Gastrocnemius medialis (tissue), 4 donors: ENCODE measurements around the gene PCAT7. TPM values are rescaled to one million over a fixed set of nuclear protein-coding genes. Genes with fewer than 3 reads are reported as not detected.

Experiments
- ATAC-seq, 2 donors: fragments of 150-250 bp; one replicate each; pipeline ENCODE4 v1.9.1; 2016
- DNase-seq, 2 donors: peaks; one replicate each; pipeline ENCODE4 v3.0.0-alpha.2; 2019
- H3K27ac ChIP-seq, 4 donors: fragments of 200-600 bp; sonication (generic); 1 replicate in 1 of 4; 2 replicates in 3 of 4; pipeline ENCODE4 v1.5.1; 2016 to 2018; ENCODE audit warnings: mild to moderate bottlenecking in 2 of 4, moderate library complexity in 1 of 4
- H3K27me3 ChIP-seq, 3 donors: fragments of 200-600 bp; sonication (generic) in 2 of 3; 1 replicate in 1 of 3; 2 replicates in 2 of 3; pipeline versions ENCODE4 v1.5.1 to v1.6.0; 2016 to 2019; ENCODE audit warnings: mild to moderate bottlenecking in 1 of 3, moderate library complexity in 1 of 3
- H3K36me3 ChIP-seq, 2 donors: fragments of 200-600 bp; sonication (generic) in 1 of 2; one replicate each; pipeline ENCODE4 v1.5.1; 2017 to 2018
- H3K4me1 ChIP-seq, 2 donors: fragments of 200-600 bp; sonication (generic) in 1 of 2; one replicate each; pipeline ENCODE4 v1.5.1; 2016 to 2017; ENCODE audit warnings: mild to moderate bottlenecking in 2 of 2
- H3K4me3 ChIP-seq, 4 donors: fragments of 200-600 bp; sonication (generic) in 3 of 4; 1 replicate in 1 of 4; 2 replicates in 3 of 4; pipeline ENCODE4 v1.5.1; 2016 to 2019; ENCODE audit warnings: mild to moderate bottlenecking in 2 of 4
- H3K9me3 ChIP-seq, 3 donors: fragments of 200-600 bp; sonication (generic) in 2 of 3; 1 replicate in 1 of 3; 2 replicates in 2 of 3; pipeline ENCODE4 v1.5.1; 2016 to 2019
- CTCF ChIP-seq, 5 experiments: fragments of 450-650 bp in 3 of 5; fragments of 200-600 bp in 2 of 5; sonication (generic) in 2 of 5; IDR thresholded peaks in 4 of 5; conservative IDR thresholded peaks in 1 of 5; 1 replicate in 4 of 5; 2 replicates in 1 of 5; pipeline ENCODE4 v1.5.1; 2016 to 2019; ENCODE audit warnings: antibody characterized with exemption in 5 of 5, mild to moderate bottlenecking in 3 of 5, moderate library complexity in 3 of 5
- POLR2A ChIP-seq, 2 donors: fragments of 450-650 bp; IDR thresholded peaks; one replicate each; pipeline ENCODE4 v1.6.1; 2017; ENCODE audit warnings: antibody characterized with exemption in 2 of 2, mild to moderate bottlenecking in 2 of 2, moderate library complexity in 2 of 2
- in situ Hi-C, 4 donors: fragments of 200-750 bp; cut with MboI; loops; one replicate each; pipeline versions ENCODE4 v1.15.0 to v1.8.0; 2017; ENCODE audit warnings: low sequenced_read_pairs in 4 of 4
- intact Hi-C: fragments of 100-400 bp; cut with DNase I; formaldehyde crosslinking; loops from one replicate; pipeline ENCODE4 v1.15.1; 2023; ENCODE audit warnings: low total_unique reads
- total RNA-seq, 4 donors: library from RNA; depleted of rRNA; stranded (reverse); fragments of >200 nt; gene quantifications; one replicate each; pipeline versions ENCODE4 v1.1.0 to v1.2.3, GENCODE V29; 2016

The PCAT7 gene
- total RNA-seq, 4 donors from 2014 or later, result not detected

- no peak for TF ChIP-seq POLR2A (IDR thresholded peaks at IDR 0.05)
- TF ChIP-seq CTCF (IDR thresholded peaks at IDR 0.05 in 4 of 5, conservative IDR thresholded peaks at IDR 0.05 in 1 of 5), result no peak
- Histone ChIP-seq H3K36me3 (no peaks in the 10 kb centered on the region), H3K4me3 (no peak overlapping the region), H3K4me1 (no peaks in the 10 kb centered on the region), H3K27me3 (no peaks in the 10 kb centered on the region), H3K27ac (no peak overlapping the region), H3K9me3 (no peaks in the 10 kb centered on the region)
- ATAC-seq (no peak), DNase-seq (no peak)
- intact Hi-C loops, result no loop called here
- in situ Hi-C loops, result no loop called here
Observed at GRCh38 chr9:94526951-94527350, 27.9 kb upstream of the PCAT7 start.

- no peaks in the 10 kb centered on the region for H3K4me1 ChIP-seq
- H3K9me3 ChIP-seq, result no peaks in the 10 kb centered on the region
- H3K27me3 ChIP-seq, result no peaks in the 10 kb centered on the region
- H3K27ac ChIP-seq, result no peak overlapping the region
- no peak overlapping the region for H3K4me3 ChIP-seq
- intact Hi-C loops, result no loop called here
- no peaks in the 10 kb centered on the region for H3K36me3 ChIP-seq
- ATAC-seq (no peak), DNase-seq (no peak)
- TF ChIP-seq CTCF (IDR thresholded peaks at IDR 0.05 in 4 of 5, conservative IDR thresholded peaks at IDR 0.05 in 1 of 5) (no peak), POLR2A (IDR thresholded peaks at IDR 0.05) (no peak)
- in situ Hi-C loops, result no loop called here
Observed at GRCh38 chr9:94528886-94529285, 26.0 kb upstream of the PCAT7 start.

GRCh38 chr9:94533155-94533554, 21.7 kb upstream of the PCAT7 start:
- ATAC-seq, result no peak
- H3K4me3 ChIP-seq, result no peak overlapping the region
- H3K4me1 ChIP-seq, result no peaks in the 10 kb centered on the region
- intact Hi-C loops, result no loop called here
- TF ChIP-seq CTCF (IDR thresholded peaks at IDR 0.05 in 4 of 5, conservative IDR thresholded peaks at IDR 0.05 in 1 of 5) (no peak), POLR2A (IDR thresholded peaks at IDR 0.05) (no peak)
- H3K27ac ChIP-seq, result no peak overlapping the region
- no peak for DNase-seq
- H3K36me3 ChIP-seq, result no peaks in the 10 kb centered on the region
- H3K9me3 ChIP-seq, result no peaks in the 10 kb centered on the region
- no peaks in the 10 kb centered on the region for H3K27me3 ChIP-seq
- in situ Hi-C loops, result no loop called here

- H3K27ac ChIP-seq, result no peak overlapping the region
- no peak for ATAC-seq
- no peaks in the 10 kb centered on the region for H3K36me3 ChIP-seq
- no peaks in the 10 kb centered on the region for H3K9me3 ChIP-seq
- in situ Hi-C loops (no loop called here), intact Hi-C loops (no loop called here)
- TF ChIP-seq POLR2A (IDR thresholded peaks at IDR 0.05), result no peak
- TF ChIP-seq CTCF (IDR thresholded peaks at IDR 0.05 in 4 of 5, conservative IDR thresholded peaks at IDR 0.05 in 1 of 5), result no peak
- no peak overlapping the region for H3K4me3 ChIP-seq
- H3K27me3 ChIP-seq, result no peaks in the 10 kb centered on the region
- no peaks in the 10 kb centered on the region for H3K4me1 ChIP-seq
- no peak for DNase-seq
Observed at GRCh38 chr9:94533601-94534000, 21.3 kb upstream of the PCAT7 start.

GRCh38 chr9:94534901-94535300, 20.0 kb upstream of the PCAT7 start:
- Histone ChIP-seq H3K4me1 (no peaks in the 10 kb centered on the region), H3K36me3 (no peaks in the 10 kb centered on the region), H3K27me3 (no peaks in the 10 kb centered on the region), H3K9me3 (no peaks in the 10 kb centered on the region), H3K4me3 (no peak overlapping the region), H3K27ac (no peak overlapping the region)
- no peak for ATAC-seq
- DNase-seq, result no peak
- in situ Hi-C loops (no loop called here), intact Hi-C loops (no loop called here)
- no peak for TF ChIP-seq CTCF (IDR thresholded peaks at IDR 0.05 in 4 of 5, conservative IDR thresholded peaks at IDR 0.05 in 1 of 5)
- no peak for TF ChIP-seq POLR2A (IDR thresholded peaks at IDR 0.05)
